ENCODE results near the gene OR10D3. TPM values are rescaled to one million over a fixed set of nuclear protein-coding genes. Genes with fewer than 3 reads are reported as not detected.
"Not testable (repeated sequence)": the region's sequence is repeated elsewhere in the genome, so short reads cannot be mapped to it uniquely, and the experiment has no call there.

The OR10D3 gene, protein sequence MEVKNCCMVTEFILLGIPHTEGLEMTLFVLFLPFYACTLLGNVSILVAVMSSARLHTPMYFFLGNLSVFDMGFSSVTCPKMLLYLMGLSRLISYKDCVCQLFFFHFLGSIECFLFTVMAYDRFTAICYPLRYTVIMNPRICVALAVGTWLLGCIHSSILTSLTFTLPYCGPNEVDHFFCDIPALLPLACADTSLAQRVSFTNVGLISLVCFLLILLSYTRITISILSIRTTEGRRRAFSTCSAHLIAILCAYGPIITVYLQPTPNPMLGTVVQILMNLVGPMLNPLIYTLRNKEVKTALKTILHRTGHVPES
- not detected for total RNA-seq

GRCh38 chr11:124183068-124183467 is at the start of gene OR10D3:
Gene OR10D3, plus strand, starts transcription at chr11:124183345. Its CDS starts 1,925 bp downstream, at chr11:124185270.
- no peak for DNase-seq

DNA sequence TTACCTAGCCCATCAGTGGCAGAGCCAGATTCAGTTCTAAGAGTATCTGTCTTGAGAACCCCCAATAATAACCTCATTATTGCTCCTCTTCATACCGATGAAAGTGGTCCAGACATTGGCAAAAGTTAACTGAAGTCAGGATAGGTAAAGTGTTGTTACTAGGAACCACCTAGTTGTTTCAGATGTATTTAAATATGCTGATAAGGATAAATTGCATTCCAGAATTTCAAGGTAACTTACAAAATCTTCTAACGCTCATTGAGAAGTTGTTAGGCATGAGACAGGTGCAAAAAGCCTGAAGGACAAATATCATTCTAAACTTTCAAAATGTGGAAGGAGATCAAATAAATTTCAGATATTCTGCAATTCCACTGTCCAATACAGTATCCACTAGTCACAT is 40.1 kb upstream of the OR10D3 start:
- DNase-seq = no peak

DNA sequence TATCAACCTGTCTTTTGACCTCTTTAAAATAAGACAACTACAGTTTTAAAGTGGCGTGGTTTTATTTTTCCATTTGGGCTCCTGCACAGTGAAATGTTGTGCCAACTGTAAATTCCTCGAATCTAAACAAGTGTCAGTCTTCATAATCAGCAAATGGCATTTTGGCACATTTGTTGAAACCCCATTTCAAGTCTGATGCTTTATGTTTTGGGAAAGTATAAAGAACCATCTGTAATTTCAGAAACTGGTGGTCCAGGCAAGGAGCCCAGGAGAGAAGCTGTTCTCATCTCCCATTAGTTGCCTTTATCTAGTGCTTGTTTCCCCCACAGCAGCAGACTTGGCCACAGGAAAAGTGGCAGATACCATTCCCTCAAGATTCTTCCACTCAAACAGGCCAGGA is 35.2 kb upstream of the OR10D3 start:
- no peak for DNase-seq

DNA sequence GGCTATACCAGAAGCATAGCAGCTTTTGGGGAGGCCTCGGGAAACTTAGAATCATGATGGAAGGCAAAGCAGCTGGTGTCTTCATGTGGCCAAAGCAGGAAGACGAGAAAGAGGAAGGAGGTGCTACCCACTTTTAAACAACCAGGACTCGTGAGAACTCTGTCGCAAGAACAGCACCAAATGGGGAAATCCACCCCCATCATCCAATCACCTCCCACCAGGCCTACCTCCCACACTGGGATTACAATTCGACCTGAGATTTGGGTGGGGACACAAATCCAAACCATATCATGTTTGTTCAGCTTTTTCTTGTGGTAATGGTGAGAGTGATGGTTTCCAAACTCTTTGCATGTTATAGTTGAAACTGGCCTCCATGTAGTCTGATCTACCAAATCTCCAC is 32.5 kb upstream of the OR10D3 start:
- DNase-seq = no peak

DNA sequence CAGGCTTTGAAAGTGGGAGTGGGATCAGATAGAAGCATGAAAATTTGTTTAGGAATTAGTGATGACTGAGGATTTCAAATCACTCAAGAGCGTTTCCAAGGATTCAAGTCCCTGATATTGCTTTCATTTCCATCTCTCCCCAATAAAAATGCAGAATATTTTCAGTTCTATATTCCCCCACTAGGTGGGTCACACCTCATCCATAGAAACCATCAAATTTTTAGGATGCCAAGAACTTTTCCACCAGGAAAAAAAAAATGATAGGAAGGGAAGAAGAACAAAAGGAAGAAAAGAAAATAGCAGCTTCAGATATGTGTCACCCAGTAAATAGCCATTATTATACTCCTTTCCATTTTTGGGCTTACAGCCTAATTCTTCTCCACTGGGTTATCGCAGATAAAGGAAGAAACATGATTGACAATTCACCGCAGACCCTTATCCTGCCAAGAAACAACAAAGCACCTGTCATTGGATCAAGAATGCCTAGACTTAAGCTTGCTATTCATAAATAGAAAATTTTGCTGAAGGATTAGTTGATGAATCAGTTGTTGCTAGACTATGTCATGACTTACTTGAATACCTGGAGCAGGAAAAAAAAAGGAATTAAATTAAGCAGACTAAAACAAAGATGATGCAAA is 30.3 kb upstream of the OR10D3 start:
- no peak for DNase-seq

GRCh38 chr11:124153821-124154220 is 29.3 kb upstream of the OR10D3 start:
- no peak for DNase-seq

DNA sequence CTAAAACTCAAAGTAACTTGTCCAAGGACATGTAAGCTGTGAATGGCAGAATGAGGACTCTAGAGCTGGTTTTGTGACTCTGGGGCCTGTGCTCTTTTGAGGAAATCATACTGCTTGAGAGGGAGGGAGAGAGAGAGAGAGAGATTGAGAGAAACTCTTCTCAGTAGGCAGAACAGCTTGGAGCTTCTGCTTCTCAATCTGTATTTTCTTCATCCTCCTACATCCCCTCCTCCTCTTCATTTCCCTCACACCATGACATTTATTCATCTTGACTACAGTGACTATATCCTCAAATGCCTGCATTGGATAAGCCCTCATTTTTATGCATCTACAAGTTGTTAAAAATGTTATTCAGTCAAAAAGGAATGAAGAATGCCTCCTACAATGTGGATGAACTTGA is 23.7 kb upstream of the OR10D3 start:
- DNase-seq = no peak

- no peak for DNase-seq
Measured at GRCh38 chr11:124160986-124161385, 22.2 kb upstream of the OR10D3 start.

- no peak for DNase-seq
Measured at GRCh38 chr11:124167826-124168231, 15.3 kb upstream of the OR10D3 start.

DNA sequence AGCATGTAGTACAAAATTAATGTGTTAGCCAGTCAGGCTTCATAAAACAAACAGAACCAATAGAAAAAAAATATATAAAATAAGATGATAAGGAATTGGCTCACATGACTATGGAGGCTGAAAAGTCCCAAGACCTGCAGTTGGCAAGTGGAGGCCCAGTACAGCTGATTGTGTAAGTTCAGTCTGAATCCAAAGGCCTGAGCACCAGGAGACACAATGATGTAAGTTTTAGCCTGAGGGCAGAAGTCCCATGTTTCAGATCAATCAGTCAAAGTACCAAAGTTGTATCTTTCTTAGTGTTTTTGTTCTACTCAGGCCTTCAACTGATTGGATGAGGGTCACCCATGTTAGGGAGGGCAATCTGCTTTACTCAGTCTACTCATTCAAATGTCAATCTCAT is 14.3 kb upstream of the OR10D3 start:
- DNase-seq = no peak

GRCh38 chr11:124170315-124170714 is 12.8 kb upstream of the OR10D3 start:
- not testable (repeated sequence) for DNase-seq

- DNase-seq = no peak
Measured at GRCh38 chr11:124170801-124171586, 12.2 kb upstream of the OR10D3 start.

GRCh38 chr11:124172101-124172500 is 11.0 kb upstream of the OR10D3 start:
- no peak for DNase-seq

GRCh38 chr11:124172599-124172998 is 10.5 kb upstream of the OR10D3 start:
- no peak for DNase-seq

DNA sequence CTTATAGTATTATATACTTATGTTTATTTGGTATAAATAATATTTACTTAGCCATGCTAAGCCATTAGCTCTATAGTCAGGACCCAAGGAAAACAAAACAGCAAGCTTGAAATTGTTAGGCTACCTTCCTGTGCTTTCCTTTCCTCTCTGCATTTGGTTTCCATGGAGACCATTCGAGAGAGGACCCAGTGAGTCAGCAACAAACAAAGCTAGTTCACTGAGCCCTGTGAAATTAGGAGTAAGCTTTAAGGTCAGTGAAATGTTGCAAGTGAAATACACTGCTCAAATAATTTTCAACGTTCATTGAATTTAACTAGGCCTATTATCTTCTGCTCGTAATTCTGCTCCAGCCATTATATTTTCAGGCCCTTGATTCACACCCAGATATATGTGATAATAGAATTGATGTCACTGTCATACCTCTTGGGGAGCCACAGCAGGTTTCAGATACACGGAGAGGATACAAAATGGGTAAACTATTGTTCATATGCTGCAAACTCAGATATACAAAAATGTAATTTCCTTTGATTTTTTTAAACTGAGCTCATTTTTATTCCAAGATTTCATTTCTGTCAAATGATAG is 9.1 kb upstream of the OR10D3 start:
- no peak for DNase-seq

GRCh38 chr11:124176925-124177715 is 6.0 kb upstream of the OR10D3 start:
- no peak for DNase-seq

DNA sequence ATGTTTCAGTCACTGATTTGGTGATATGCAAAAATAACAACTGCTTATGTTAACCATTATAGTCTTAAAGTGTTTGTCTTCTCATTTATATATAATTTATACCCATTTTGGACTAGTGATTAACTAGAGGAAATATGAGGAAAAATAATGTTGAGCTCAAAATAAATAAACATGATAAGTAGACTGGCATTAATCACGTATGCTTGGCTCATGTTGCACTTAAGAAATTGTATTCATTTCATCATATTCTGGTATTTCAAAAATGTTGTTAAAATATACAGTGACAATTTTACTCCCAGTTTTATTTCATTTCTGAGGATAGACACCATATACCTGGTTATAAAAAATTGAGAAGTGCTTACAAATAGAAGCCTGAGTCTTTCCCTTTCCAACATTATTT is 3.8 kb upstream of the OR10D3 start:
- DNase-seq = no peak

- DNase-seq = no peak
Measured at GRCh38 chr11:124190298-124191139, 7.4 kb downstream of the OR10D3 start.

- no peak for DNase-seq
Measured at GRCh38 chr11:124193221-124194010, 10.3 kb downstream of the OR10D3 start.

GRCh38 chr11:124194293-124195188 is 11.4 kb downstream of the OR10D3 start:
- DNase-seq = no peak

Data from effector CD4-positive, alpha-beta T cell (primary cell).